Left ventricle myocardium inferior (tissue), 1 donor: Measurements from ENCODE around the gene PRR19. TPM values are rescaled to one million over a fixed set of nuclear protein-coding genes. Genes with fewer than 3 reads are reported as not detected.

Experiments
- DNase-seq: peaks from one replicate; pipeline ENCODE4 v3.0.0-alpha.2; 2020
- H3K27ac ChIP-seq: fragments of 200-600 bp; replicated peaks from 2 replicates; pipeline ENCODE4 v1.8.0; 2021
- H3K27me3 ChIP-seq: fragments of 200-600 bp; 2 replicates; pipeline ENCODE4 v1.8.0; 2021; ENCODE audit warnings: low read depth
- H3K36me3 ChIP-seq: fragments of 200-600 bp; 2 replicates; pipeline ENCODE4 v1.8.0; 2021
- H3K4me1 ChIP-seq: fragments of 200-600 bp; 2 replicates; pipeline ENCODE4 v1.8.0; 2021
- H3K4me3 ChIP-seq: fragments of 200-600 bp; 2 replicates; pipeline ENCODE4 v1.8.0; 2021; ENCODE audit warnings: mild to moderate bottlenecking, moderate library complexity
- H3K9me3 ChIP-seq: fragments of 200-600 bp; replicated peaks from 2 replicates; pipeline ENCODE4 v1.8.0; 2021
- CTCF ChIP-seq: fragments of 200-600 bp; IDR thresholded peaks from 2 replicates; pipeline ENCODE4 v1.8.0; 2021; ENCODE audit warnings: antibody characterized with exemption, mild to moderate bottlenecking, borderline replicate concordance
- intact Hi-C: fragments of 100-400 bp; cut with micrococcal nuclease; formaldehyde crosslinking; loops from one replicate; pipeline ENCODE4 v1.11.0; 2022
- total RNA-seq: library from RNA; stranded (reverse); fragmentation: NEBNext Ultra II Directional; extraction: Animal tissue kit (Norgen Biotek cat#: 25700); gene quantifications from one replicate; pipeline ENCODE4 v1.2.1, GENCODE V29; 2021
- donor health status: DM: no; HTN: yes; CAD: no; lungs with severe emphysema.

PRR19 gene
- total RNA-seq, 1 donor from 2014 or later, result not detected

- peak overlapping the region; percentile 90 for H3K4me3 ChIP-seq
- TF ChIP-seq CTCF, result peak; percentile 18
- H3K27ac ChIP-seq, result peak overlapping the region; percentile 98
- no peaks in the 10 kb centered on the region for H3K9me3 ChIP-seq
- no peaks in the 10 kb centered on the region for H3K27me3 ChIP-seq
- intact Hi-C loops, result loop anchor here (5.0 kb wide), 1 partner anchor 39 kb away; the partner anchor contains the start of gene GSK3A
- no peaks in the 10 kb centered on the region for H3K36me3 ChIP-seq
- peak; percentile 69 for DNase-seq
- H3K4me1 ChIP-seq, result peaks cover 91% of the 10 kb centered on the region
Measured at GRCh38 chr19:42281146-42281826, 20.6 kb upstream of the PRR19 start.

- H3K4me3 ChIP-seq, result peak overlapping the region; percentile 90
- no peaks in the 10 kb centered on the region for H3K9me3 ChIP-seq
- H3K4me1 ChIP-seq, result peaks cover 91% of the 10 kb centered on the region
- DNase-seq, result no peak
- intact Hi-C loops, result loop anchor here (5.0 kb wide), 1 partner anchor 40 kb away; the partner anchor contains the start of gene GSK3A
- no peaks in the 10 kb centered on the region for H3K27me3 ChIP-seq
- peaks cover 4% of the 10 kb centered on the region for H3K36me3 ChIP-seq
- no peak for TF ChIP-seq CTCF
- peak overlapping the region; percentile 98 for H3K27ac ChIP-seq
Measured at GRCh38 chr19:42281827-42282762, 19.8 kb upstream of the PRR19 start.

GRCh38 chr19:42282819-42283187 is 19.1 kb upstream of the PRR19 start:
- intact Hi-C loops, result loop anchor here (5.0 kb wide), 1 partner anchor 41 kb away; the partner anchor contains the start of gene GSK3A
- H3K4me1 ChIP-seq, result peaks cover 84% of the 10 kb centered on the region
- H3K4me3 ChIP-seq, result peak overlapping the region; percentile 74
- H3K27ac ChIP-seq, result peak overlapping the region; percentile 98
- H3K9me3 ChIP-seq, result no peaks in the 10 kb centered on the region
- H3K27me3 ChIP-seq, result no peaks in the 10 kb centered on the region
- TF ChIP-seq CTCF, result no peak
- H3K36me3 ChIP-seq, result peaks cover 11% of the 10 kb centered on the region
- DNase-seq, result no peak

- intact Hi-C loops, result loop anchor here (5.0 kb wide), 1 partner anchor 41 kb away; the partner anchor contains the start of gene GSK3A
- no peaks in the 10 kb centered on the region for H3K27me3 ChIP-seq
- H3K27ac ChIP-seq, result peak overlapping the region; percentile 98
- no peak for TF ChIP-seq CTCF
- H3K9me3 ChIP-seq, result no peaks in the 10 kb centered on the region
- peak overlapping the region; percentile 74 for H3K4me3 ChIP-seq
- peaks cover 78% of the 10 kb centered on the region for H3K4me1 ChIP-seq
- DNase-seq, result peak; percentile 98
- H3K36me3 ChIP-seq, result peaks cover 17% of the 10 kb centered on the region
Measured at GRCh38 chr19:42283188-42284065, 18.5 kb upstream of the PRR19 start.
